AML-193 (cell line): Measurements from ENCODE around the gene FOXP4.
A peak's percentile ranks its signal among the peaks of the same experiment; 100 is the strongest.
"Not testable (repeated sequence)": the region's sequence is repeated elsewhere in the genome, so short reads cannot be mapped to it uniquely, and the experiment has no call there.

Source experiments
- DNase-seq, 2 experiments: peaks; one replicate each; lab custom pipeline; 2025; lab: John Stamatoyannopoulos, UW

Gene FOXP4

GRCh38 chr6:41599015-41599851, 53.1 kb downstream of the FOXP4 start:
- DNase-seq = no peak

GRCh38 chr6:41599852-41600445, 53.8 kb downstream of the FOXP4 start:
- no peak for DNase-seq

- no peak for DNase-seq
Observed at GRCh38 chr6:41600499-41601247, 54.5 kb downstream of the FOXP4 start.

- no peak for DNase-seq
Observed at GRCh38 chr6:41601248-41601549, 55.0 kb downstream of the FOXP4 start.

GRCh38 chr6:41602422-41602743, 56.2 kb downstream of the FOXP4 start:
- no peak for DNase-seq

GRCh38 chr6:41602864-41603608, 56.9 kb downstream of the FOXP4 start:
- DNase-seq = peak; percentile 81 to 88

GRCh38 chr6:41604006-41604405, 57.8 kb downstream of the FOXP4 start:
- DNase-seq = no peak

- DNase-seq = no peak
Observed at GRCh38 chr6:41605649-41606048, 59.5 kb downstream of the FOXP4 start.

GRCh38 chr6:41607036-41607435, 60.9 kb downstream of the FOXP4 start:
- no peak for DNase-seq

- DNase-seq = no peak
Observed at GRCh38 chr6:41607736-41608135, 61.6 kb downstream of the FOXP4 start.

GRCh38 chr6:41608443-41609151, 62.4 kb downstream of the FOXP4 start:
- no peak for DNase-seq

DNA sequence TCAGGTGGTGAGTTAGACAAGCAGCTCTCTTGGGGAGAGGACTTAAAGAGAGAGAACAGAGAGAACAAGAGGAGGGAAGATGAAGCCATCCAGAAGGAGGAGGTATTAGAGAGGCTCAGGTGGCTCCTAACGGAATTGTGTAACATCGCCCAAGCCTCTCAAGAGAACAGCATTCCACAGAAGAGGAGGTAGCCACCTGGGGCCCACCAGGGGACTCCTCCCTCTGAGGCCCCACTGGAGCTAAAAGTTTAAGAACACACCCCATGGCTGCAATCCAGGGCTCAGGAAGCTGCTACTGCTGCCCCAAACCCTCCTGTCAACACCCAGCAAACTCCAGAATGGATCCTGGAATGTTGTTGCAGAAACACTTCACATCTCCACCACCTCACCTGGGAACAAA, 68.5 kb downstream of the FOXP4 start:
- DNase-seq = no peak

DNA sequence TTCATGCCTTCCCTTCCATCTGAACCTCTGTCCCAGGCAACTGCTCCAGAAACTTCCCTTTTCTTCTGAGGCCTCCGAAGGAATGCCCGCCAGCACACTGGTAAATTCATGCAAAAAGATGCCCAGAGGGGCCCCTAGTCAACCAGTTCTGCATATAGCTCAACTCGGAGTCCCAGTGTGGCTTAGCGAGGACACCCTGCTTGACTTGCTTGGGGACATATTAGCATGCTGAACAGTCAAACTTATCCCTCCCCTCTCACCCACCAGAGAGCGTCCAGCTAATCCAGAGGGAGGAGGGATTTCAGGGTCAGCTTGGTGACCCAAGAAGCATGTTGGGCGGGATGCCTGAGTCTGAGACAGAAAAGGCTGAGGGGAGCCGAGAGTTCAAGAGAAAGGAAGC, 69.1 kb downstream of the FOXP4 start:
- no peak for DNase-seq

- DNase-seq = no peak
Observed at GRCh38 chr6:41618598-41618997, 72.4 kb downstream of the FOXP4 start.

GRCh38 chr6:41619193-41619592, 73.0 kb downstream of the FOXP4 start:
- DNase-seq = not testable (repeated sequence)

- no peak for DNase-seq
Observed at GRCh38 chr6:41621367-41621766, 75.2 kb downstream of the FOXP4 start.

GRCh38 chr6:41621802-41622201, 75.6 kb downstream of the FOXP4 start:
- DNase-seq = no peak

DNA sequence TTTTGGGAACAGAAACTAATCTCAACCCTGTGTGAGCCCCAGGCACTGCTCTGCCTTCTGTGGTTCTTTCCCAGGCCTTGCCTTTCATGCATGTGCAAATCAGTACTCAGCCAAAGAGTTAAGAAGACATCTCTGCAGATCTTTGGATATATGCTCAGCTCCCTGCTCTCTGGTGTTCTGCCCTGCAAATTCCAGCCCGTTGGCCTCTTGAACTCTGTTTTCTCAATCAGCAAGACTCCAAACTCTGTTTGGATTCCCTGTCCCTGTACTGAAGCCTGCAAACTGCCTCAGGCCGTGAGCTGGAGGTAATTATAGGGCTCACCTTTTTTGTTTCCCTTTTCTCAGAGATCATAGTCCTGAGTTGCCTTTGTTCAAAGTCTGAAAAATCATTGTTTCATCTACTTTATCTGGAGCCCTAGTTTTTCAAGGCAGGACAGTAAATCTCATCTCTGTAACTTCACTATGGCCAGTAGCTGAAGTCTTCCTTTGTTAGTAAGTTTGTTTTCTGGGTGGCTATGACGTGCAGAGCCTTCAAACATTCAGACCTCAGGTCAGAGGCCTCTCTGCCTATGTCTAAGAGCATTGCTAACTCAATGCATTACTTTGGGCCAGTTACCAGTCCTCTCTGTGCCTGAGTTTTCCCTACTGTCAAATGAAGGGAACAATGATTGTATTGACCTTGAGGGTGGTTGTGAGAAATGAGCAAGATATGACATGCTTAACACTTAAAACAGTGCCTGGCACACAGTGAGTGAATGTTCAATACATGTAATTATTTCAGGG, 76.2 kb downstream of the FOXP4 start:
- DNase-seq = no peak

DNA sequence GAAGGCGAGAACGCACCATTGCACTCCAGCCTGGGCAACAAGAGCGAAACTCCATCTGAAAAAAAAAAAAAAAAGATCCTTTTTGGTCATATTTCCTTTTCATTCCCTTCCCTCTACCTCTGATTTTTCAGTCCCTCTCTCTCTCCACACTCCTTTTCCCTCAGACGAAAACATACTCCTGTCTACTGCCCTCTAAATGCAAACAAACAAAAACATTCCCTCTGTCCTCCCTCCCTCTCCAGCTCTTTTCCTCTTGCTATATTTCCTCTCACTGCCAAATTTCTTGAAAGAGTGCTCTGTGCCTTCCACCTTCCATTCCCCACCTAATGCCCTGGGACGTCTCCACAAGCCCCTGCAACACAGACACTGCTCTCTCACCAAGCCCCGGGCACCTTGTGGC, 77.1 kb downstream of the FOXP4 start:
- DNase-seq = no peak

GRCh38 chr6:41624621-41625380, 78.6 kb downstream of the FOXP4 start:
- no peak for DNase-seq
